ENCODE measurements around the gene ARNT2.
"Not testable (repeated sequence)": the region's sequence is repeated elsewhere in the genome, so short reads cannot be mapped to it uniquely, and the experiment has no call there.

Gene ARNT2

GRCh38 chr15:80404057-80404760 is at the start of gene ARNT2:
Gene ARNT2, plus strand, starts transcription at chr15:80404382. Its CDS starts 134 bp downstream, at chr15:80404516.
- no peak for DNase-seq

- DNase-seq, result no peak
Observed at GRCh38 chr15:80367094-80367493, 37.1 kb upstream of the ARNT2 start.

- no peak for DNase-seq
Observed at GRCh38 chr15:80367661-80368060, 36.5 kb upstream of the ARNT2 start.

- no peak for DNase-seq
Observed at GRCh38 chr15:80371924-80372323, 32.3 kb upstream of the ARNT2 start.

- DNase-seq, result no peak
Observed at GRCh38 chr15:80374441-80374840, 29.7 kb upstream of the ARNT2 start.

- DNase-seq, result no peak
Observed at GRCh38 chr15:80375968-80376891, 28.0 kb upstream of the ARNT2 start.

- DNase-seq, result no peak
Observed at GRCh38 chr15:80379693-80380092, 24.5 kb upstream of the ARNT2 start.

GRCh38 chr15:80380154-80380553 is 24.0 kb upstream of the ARNT2 start:
- no peak for DNase-seq

GRCh38 chr15:80382285-80382684 is 21.9 kb upstream of the ARNT2 start:
- DNase-seq, result no peak

GRCh38 chr15:80384432-80384831 is 19.8 kb upstream of the ARNT2 start:
- no peak for DNase-seq

GRCh38 chr15:80386151-80386550 is 18.0 kb upstream of the ARNT2 start:
- DNase-seq, result no peak

GRCh38 chr15:80388326-80388725 is 15.9 kb upstream of the ARNT2 start:
- DNase-seq, result no peak

- DNase-seq, result no peak
Observed at GRCh38 chr15:80389370-80389769, 14.8 kb upstream of the ARNT2 start.

GRCh38 chr15:80390942-80391341 is 13.2 kb upstream of the ARNT2 start:
- DNase-seq, result not testable (repeated sequence)

- no peak for DNase-seq
Observed at GRCh38 chr15:80395616-80396015, 8.6 kb upstream of the ARNT2 start.

- no peak for DNase-seq
Observed at GRCh38 chr15:80396096-80396495, 8.1 kb upstream of the ARNT2 start.

- no peak for DNase-seq
Observed at GRCh38 chr15:80399508-80399907, 4.7 kb upstream of the ARNT2 start.

GRCh38 chr15:80401456-80401855 is 2.7 kb upstream of the ARNT2 start:
- no peak for DNase-seq

GRCh38 chr15:80402339-80402738 is 1.8 kb upstream of the ARNT2 start:
- DNase-seq, result no peak

- no peak for DNase-seq
Observed at GRCh38 chr15:80403712-80404056, 498 bp upstream of the ARNT2 start.

- no peak for DNase-seq
Observed at GRCh38 chr15:80404761-80405553, 775 bp downstream of the ARNT2 start.

GRCh38 chr15:80405554-80405850 is 1.3 kb downstream of the ARNT2 start:
- no peak for DNase-seq

GRCh38 chr15:80405970-80406369 is 1.8 kb downstream of the ARNT2 start:
- no peak for DNase-seq

All from activated gamma-delta T cell treated with Interleukin-2 at 50 U/mL for 16 hours (primary cell).